Stimulated activated naive CD4-positive, alpha-beta T cell treated with Interleukin-2 at 50 U/mL for 16 hours (primary cell): Measurements from ENCODE around the gene CMKLR1.

Experiments used
- DNase-seq: peaks from one replicate; lab custom pipeline; 2025; lab: John Stamatoyannopoulos, UW

The CMKLR1 gene

DNA sequence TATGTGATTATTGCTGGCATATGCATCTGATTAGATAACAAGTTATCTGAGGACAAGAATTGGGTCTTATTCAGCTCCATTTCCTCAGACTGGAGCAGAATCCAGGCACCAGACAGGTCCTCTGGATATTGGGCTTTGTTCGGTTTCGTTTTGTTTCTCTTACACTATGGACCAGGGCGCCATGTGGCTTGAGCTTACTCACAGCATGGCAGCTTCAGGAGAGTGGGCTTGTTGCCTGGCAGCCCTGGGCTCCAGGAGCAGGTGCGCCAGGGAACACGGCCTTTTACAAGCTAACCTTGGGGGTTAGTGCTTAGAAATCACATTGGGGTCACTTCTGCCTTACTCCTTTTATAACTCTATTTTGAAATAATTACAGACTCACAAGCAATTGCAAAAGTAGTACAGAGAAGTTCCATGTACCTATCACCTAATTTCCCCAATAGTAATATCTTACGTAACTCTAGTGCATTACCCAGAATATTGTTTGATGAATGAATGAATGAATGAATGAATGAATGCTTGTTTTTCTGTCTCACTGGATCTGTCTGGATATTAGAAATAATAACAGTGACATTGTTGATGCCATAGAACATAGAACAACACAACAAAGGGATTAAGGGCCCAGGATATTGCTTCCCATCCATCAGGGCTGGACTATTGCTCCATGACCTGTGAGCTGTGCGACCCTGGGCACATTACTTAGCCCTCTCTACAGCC lies 39.0 kb downstream of the CMKLR1 start:
- no peak for DNase-seq

DNA sequence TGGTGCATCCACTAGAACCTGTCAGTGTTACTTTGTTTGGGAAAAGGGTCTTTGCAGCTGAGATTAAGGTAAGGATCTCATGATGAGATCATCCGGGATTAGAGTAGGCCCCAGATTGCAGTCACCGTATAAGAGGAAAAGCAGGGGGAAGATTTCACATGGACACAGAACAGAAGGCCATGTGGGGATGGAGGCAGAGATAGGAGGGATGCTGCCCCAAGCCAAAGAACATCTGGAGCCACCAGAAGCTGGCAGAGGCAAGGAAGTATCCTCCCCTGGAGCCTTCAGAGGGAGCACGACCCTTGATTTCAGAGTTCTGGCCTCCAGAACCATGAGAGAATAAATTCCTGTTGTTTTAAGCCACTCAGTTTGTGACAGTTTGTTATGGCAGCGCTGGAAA lies 39.6 kb downstream of the CMKLR1 start:
- no peak for DNase-seq

DNA sequence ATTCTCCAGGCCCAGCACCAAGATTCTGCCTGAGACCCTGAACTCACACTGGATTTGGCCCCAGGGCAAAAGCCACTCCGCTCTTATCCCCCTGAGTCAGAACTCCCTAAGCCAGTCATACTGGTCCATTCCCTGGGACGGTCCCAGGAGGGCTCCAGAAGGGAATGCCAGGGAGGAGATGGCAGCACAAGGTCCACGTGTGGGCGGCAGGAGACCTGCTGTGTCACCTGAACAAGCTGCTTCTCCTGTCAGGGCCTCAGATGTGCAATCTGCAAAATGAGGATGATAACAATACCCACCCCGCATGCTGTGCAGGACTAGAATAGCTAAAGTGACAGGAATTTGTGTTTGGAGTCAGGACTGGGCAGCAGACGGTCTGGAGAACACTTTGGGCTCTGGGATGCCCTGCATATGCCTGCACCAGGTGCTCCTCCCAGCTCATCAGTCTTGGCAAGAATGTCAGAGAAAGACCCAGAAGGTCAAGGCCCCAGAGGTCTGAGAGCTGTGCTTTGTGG lies 40.3 kb downstream of the CMKLR1 start:
- no peak for DNase-seq

DNA sequence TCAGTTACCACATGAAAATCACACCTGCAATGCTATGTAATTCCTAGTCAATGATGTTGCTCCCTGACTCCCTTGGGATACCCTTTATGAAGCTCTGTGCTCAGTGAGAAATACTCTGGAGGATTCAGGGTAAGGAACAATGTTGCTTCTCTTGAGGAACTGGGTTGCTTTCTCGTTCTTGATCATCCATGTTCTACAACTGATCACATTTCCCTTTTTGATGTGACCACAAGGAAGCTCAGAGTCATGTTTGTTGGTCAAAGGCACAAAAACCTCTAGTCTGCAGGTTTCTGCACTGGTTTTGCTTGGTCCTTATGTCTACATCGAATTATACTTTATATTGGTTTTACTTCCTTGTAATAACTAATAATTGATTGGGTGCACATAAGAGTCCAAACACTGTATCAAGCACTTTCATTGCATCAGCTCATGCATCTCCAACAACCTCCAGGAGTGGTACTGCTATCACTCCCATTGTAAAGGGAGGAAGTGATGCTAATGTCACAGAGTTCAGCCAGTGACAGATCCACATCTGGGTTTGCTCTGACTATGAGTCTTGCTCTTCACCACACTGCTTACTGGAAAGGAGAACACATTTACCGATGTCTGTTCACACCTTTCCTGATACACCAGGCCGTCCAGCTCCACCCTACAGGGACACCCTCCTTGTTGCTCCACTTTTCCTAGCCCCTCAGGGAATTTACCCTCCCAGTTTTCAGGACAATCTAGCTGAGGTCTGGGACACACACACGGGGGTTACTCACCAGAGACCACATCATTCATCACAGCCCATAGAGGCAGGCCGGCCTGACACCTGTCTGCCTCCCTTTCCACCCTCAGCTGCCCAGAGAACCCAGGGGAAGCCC lies 41.0 kb downstream of the CMKLR1 start:
- DNase-seq, result no peak

DNA sequence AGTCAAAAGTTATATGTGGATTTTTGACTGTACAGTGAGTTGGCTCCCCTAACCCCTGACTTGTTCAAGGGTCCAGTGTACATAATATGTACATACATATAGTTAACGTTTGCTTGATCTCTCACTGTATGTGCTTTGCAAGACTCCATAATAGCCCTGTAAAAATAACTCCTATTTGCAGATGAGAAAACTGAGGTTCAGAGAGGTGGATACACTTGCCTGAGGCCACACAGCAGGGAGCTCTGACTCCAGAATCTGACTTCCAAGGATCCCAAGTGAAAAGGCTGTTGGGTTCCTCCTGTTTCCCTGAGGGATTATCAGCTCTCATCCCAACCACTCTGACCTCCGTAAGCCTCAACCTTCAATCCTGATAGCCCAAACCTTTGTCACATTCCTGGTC lies 41.7 kb downstream of the CMKLR1 start:
- no peak for DNase-seq

DNA sequence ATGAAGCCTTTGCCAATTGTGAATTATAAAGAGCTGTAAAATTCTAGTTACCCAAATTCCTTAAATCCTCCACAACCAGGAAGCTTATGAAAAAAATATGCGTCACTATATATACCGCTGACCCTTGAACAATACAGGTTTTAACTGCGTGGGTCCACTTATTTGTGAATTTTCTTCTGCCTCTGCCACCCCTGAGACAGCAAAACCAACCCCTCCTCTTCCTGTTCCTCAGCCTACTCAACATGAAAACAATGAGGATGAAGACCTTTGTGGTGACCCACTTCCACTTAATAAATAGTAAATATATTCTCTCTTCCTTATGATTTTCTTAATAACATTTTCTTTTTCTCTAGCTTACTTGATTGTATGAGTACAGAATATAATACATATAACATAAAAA lies 42.2 kb downstream of the CMKLR1 start:
- DNase-seq, result no peak

DNA sequence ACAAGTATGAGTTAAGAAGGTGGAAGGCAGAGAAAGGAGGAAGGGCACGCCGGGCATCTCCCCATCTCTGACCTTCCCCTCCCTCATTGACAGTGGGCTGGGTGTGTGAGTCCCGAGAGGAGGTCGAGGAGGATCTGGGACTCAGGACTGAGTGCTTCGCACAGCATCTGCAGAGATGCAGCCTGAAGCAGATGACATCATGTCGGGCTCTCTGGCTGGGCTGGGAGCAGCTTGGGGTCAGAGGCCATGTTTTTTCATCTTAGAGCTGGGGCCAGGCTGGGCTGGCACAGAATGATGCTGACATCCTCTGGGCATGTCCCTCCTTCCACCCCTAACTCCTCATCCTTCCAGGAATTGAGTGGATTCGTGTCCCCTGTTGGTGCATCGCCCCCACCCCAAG lies 43.5 kb downstream of the CMKLR1 start:
- no peak for DNase-seq

DNA sequence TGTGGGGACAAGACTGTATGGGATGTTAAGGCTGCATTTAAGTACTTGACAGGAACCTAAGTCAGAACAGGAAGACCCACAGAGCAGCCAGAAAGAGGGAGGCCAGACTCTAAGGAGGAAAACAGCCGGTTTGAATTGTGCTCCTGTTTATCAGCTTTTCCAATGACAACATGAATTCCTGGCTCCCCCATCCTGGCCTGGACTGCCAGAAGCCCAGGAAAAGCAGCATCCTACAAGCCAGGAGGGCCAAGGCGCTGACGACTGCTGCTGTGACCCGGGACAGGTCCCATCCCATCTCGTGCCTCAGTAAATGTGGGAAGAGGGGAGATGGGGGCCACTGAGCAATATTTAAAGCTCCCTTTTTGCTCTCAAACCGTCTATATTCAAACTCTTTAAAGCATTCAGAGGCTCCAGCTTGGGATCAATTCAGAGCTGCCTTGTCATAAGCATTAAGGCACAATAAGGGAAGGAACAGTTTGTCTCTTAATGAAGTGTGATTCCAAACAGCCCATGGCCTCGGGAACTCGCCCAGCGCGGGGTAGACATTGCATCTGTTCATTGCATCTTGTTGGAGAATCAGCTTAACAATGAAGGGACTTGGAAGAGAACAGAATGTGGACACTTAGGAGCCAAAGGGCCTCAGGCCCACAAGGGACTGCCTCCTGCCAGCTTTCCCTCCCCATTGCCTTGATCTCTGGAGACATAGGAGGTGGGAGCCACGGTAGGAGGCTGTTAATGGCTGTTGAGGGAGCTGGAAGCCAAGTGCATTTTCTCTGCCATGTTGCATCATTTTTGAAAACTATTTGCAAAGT lies 49.6 kb downstream of the CMKLR1 start:
- DNase-seq, result no peak

DNA sequence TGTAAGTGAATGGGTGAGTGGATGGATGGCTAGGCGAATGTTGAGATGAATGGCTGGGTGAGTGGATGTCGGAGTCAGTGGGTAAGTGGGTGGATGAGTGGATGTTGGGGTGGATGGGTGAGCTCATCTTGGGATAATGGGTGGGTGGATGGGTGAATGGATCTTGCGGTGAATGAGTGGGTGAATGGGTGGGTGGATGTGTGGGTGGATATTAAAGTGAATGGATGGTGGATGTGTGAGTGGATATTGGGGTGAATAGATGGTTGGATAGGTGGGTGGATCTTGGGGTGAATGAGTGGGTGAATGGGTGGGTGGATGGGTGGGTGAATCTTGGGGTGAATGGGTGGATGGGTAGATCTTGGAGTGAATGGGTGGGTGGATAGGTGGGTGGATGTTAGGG lies 51.9 kb downstream of the CMKLR1 start:
- no peak for DNase-seq

DNA sequence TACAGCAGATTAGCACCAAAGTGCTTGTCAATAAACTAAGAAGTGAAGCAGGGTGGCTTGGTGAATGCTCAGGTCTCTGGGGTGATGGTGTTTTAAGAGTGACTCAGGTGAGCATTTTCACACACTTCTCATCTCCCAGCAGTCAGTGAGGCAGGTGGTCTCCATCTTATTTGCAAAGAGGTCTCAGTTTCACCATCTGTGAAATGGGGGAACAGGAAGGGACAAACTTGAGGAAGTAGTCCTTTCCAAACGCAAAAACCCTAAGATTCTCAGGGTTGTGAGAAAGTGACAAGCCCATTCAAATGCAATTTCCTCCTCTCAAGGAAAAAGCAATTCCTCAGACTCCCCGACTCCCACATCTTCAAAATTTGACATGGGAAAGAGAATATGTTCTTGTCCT lies 54.1 kb downstream of the CMKLR1 start:
- no peak for DNase-seq

DNA sequence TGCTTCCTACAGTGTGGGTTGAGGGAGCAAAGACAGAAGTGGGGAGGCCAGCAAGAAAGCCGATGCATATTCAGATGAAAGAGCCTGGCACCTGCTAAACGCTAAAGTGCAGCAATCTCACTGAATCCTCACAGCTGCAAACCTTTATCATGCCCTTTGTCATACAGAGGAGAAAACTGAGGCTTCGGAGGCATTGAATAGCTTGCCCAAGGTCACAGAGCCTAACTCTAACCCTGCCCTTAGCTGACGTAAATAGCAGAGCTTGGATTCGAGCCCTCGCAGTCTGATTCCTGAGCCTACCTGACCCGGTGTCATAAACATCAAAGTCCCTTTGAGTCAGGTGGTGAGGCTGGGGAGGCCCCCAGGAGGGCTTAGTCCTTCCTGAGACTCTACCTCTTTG lies 54.9 kb downstream of the CMKLR1 start:
- DNase-seq, result no peak

DNA sequence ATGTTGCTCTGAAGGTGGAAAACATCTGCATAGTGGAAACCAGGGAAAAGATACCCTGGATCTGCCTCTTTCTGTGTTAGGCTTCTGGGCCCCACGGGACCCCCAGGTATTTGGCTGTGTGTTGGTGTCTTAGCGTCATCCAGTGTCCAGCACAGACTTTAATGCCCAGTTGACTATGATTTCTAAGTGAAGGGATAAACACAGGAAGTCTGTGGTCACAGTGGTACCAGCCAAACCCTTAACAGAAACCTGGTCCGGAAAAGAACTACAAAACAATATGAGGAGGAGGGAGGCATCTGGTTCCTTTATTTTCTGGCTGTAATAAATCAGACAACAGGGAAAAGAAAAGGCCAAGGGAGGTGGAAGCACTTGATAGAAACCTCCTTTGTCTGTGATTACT lies 56.4 kb downstream of the CMKLR1 start:
- no peak for DNase-seq

DNA sequence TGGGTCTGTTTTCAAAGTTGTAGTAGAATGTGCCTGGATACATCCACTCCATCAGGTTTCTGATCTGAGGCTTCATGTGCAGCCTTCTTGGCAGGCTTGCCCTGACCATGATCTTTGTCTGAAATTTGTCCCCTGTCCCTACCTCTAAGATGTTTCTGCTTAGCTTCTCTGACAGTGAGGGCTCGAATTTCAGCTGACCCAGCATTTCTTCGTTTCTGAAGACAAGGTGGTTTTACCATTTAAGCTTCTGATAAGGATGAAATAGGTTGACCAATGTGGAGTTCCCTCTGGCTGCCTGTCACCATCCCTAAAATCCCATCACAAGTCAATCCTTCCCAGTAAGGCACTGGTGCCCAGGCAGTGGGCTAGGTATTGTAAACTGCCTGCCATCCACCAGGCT lies 57.0 kb downstream of the CMKLR1 start:
- DNase-seq, result no peak

DNA sequence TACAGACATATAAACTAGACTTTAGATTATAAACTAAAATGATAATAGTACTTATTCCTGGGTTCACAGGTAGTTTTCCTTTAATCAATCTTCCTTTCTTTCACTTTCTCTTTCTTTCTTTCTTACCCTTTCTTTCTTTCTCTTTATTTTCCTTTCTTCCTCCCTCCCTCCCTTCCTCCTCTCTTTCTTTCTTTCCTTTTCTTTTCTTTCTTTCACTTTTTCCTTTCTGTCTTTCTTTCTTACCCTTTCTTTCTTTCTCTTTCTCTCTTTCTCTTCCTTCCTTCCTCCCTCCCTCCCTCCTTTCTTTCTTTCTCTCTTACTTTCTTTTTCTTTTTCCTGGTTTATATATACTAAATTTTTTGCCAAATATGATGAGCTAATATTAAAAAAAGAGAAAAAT lies 61.5 kb downstream of the CMKLR1 start:
- DNase-seq, result no peak

DNA sequence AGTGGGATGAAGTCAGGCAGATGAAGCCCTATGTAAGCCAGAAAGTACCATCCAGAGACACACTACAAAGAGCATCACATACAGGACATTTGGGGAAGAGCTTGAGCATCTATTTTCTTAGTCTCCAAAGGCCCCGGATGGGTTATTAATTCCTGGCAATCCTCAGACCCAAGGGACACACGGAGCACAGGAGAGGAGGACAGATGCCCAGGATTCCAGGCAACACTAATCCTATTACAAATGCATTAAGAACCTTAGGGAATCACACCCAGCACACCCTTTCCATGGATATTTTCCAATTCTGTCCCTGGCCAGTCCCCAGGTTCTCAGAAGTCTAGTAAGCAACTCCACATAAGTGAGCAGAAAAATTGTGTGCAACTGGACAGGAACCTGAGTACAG lies 65.9 kb downstream of the CMKLR1 start:
- no peak for DNase-seq

DNA sequence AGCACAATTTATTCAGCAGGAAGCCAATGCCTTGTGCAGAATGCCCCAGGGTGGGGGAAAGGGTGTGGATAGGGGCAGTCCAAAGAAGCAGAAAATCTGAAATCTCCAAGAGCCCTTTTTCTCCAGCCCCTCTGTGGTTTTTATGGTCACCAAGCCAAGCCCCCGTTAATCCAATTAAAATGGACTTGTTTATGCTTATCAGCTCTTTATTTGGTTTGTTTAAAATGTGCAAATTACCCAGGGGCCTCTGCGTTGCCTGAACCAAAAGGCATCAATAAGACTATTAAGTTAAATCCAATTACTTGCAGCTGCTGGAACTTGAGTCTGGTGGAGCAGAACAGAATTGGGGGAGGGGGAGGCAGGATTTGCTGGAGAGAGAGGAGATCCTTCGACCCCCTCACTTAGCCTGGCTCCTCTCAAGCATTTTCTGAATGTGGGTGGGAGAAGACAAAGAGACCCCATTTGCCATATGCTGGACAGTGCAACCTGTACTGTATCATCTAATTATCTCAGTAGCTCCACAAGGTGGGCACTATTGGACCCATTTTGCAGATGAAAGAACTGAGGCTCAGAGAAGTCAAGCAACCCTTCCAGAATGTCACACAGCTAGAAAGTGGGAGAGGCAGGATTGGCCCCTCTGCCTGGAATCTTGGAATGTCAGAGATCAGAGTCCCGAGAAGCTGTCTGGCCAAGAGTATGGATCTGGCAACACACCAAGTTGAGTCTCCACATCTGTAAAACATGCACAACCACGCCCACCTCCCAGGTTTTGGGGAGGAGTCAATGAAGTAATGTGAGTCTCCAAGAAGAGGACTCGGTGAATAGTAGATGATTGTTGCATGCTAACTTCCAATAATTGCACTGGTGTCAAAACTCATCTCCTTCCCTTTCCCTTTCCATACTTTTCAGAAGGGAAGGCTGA lies 66.9 kb downstream of the CMKLR1 start:
- no peak for DNase-seq

DNA sequence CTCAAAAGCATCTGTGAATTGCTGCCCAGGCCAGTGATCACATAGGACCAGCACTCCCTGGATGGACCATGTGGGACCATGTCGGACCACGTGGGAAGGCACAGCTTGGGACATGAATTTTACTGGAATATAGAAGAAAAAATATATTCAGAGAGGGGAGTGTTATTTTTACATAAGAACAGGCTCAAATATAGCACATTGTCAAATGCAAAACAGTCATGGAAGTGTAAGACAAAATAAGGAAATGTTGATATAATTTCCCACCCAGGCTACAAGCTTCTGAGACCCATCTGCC lies 68.3 kb downstream of the CMKLR1 start:
- DNase-seq, result no peak

DNA sequence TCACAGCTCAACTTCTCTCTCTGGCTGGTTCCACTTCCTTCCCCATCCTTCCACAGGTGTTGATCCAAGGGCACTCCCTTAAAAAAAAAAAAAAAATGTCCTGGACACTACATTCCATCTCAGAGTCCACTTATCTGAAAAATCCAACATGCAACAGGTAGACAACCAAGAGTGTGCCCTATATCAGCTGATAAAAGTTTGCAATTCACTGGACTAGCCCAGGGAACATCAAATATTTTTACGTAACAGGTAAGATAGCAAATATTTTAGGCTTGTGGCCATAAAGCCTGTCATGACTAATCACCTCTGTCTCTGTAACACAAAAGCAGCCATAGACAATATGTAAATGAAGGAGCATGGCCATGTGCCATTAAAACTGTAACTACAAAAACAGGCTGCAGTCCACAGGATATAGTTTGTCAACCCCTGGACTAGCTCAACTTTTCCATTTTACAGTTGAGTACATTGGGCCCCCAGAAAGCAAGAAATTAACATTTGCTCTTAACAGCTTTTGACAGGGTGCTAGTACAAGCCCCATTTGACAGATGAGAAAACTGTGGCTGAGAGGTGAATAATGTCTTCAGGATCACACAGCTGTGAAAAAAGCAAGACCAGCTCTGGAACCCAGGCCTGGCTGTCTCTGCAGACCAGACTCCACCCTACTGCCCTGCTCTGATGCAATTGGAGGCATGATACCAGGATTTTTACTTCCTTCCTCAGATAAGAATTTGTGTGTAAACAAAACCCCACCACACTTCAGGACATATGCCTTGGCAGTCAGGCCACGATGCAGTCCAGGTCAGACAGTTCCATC lies 68.9 kb downstream of the CMKLR1 start:
- no peak for DNase-seq

DNA sequence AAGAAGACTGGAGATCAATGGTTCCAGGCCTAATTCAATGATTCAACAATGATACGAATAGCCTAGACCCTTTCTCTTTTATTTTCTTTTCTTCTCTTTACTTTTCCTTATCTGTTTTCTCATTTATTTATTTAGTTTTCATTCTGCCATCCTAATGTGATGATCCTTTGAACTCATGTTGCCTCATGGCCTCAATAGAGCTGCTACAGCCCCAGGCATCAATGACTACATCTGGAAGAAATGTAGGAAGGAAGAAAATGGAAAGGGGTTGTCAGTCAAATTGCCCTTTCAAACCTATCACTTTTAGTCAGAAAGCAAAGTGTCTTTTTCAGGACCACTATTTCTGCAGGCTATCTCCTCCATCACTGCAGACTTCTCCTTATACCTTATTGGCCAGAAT lies 69.9 kb downstream of the CMKLR1 start:
- DNase-seq, result no peak

DNA sequence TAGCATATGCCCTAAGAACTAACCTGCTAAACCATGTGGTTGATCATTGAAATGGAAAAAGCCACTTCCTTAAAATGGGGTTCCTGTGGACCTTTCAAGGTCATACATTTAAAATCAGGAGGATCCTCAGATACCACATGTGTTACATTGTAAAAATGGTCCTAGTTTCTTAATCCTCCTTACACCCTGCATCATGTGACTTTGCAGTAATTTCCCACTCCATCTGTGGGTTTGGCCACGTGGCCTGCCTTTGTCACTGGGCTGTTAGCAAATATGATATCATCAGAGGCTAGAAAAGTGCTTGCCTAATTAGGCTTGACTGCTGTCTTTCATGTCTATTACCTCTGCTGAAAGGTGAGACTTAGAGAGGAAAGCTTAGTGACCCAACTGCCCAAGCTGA lies 70.7 kb downstream of the CMKLR1 start:
- DNase-seq, result no peak

DNA sequence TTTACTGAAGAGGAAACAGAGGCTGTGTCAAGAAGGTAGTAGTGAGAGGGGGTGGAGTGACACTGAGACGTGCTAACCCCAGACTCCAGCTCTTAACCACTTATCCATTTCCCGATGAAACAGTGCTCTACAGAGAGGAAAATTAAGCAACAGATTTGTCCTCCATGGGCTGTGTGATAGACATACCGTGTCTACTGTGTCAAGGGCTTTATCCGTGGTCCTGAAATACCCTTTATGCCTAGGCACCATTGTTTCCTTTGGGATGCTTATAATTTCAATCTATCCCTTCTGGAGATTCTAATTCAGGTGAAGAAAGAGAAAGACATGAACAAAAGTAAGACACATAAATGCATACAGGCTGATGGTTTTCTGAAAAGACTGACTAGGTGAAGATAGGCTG lies 71.7 kb downstream of the CMKLR1 start:
- no peak for DNase-seq
